Measurements from ENCODE around the gene ACOX2. TPM values are rescaled to one million over a fixed set of nuclear protein-coding genes. Genes with fewer than 3 reads are reported as not detected.

ACOX2 gene
- total RNA-seq, 1 experiment from 2014 or later = 14.4 TPM

- H3K9me3 Mint-ChIP-seq (ENCODE audit: unreplicated experiment) = no peaks in the 10 kb centered on the region
- intact Hi-C loops (cut with micrococcal nuclease) = loop anchor here (1.0 kb wide), 4 partner anchors 28 to 158 kb away; partner anchors contain the start of gene PDHB
- no TSS peak for BruUV-seq (replicated peaks)
- TF ChIP-seq CTCF (IDR thresholded peaks at IDR 0.05; ENCODE audit: unreplicated experiment) = peak; percentile 73
- ChIA-PET POLR2A (interaction anchor here (0.6 to 7.6 kb wide), 15 partner anchors 13 to 185 kb away, joined by 3 to 62 read pairs (median 4); partner anchors contain the start of genes HTD2, PDHB and RPP14), CTCF (interaction anchor here (0.6 to 5.7 kb wide), 28 partner anchors 9 to 185 kb away, joined by 3 to 60 read pairs (median 5); partner anchors contain the start of genes ACOX2, HTD2, PXK and RPP14)
- peak; percentile 91 for DNase-seq (ENCODE audit: unreplicated experiment)
- H3K36me3 Mint-ChIP-seq (ENCODE audit: insufficient read depth, unreplicated experiment) = peaks cover 4% of the 10 kb centered on the region
- H3K27me3 Mint-ChIP-seq (ENCODE audit: insufficient read depth, unreplicated experiment) = no peaks in the 10 kb centered on the region
- peak within 1 kb of the TSS; percentile 50 for H3K27ac Mint-ChIP-seq (ENCODE audit: low read depth, unreplicated experiment)
- peaks cover 33% of the 10 kb centered on the region for H3K4me1 Mint-ChIP-seq (ENCODE audit: insufficient read depth, unreplicated experiment)
- peak within 1 kb of the TSS; percentile 78 for H3K4me3 Mint-ChIP-seq (ENCODE audit: unreplicated experiment)
Measured at GRCh38 chr3:58491506-58492402, 45.2 kb downstream of the ACOX2 start, which contains the start of gene KCTD6. TSS of gene KCTD6 (plus strand) at chr3:58492096. CDS start at chr3:58498756, 6,660 bp downstream.

GRCh38 chr3:58490860-58491501, 46.0 kb downstream of the ACOX2 start:
- TF ChIP-seq CTCF (IDR thresholded peaks at IDR 0.05; ENCODE audit: unreplicated experiment) = no peak
- no TSS peak for BruUV-seq (replicated peaks)
- Mint-ChIP-seq H3K4me1 (ENCODE audit: insufficient read depth, unreplicated experiment) (peaks cover 35% of the 10 kb centered on the region), H3K36me3 (ENCODE audit: insufficient read depth, unreplicated experiment) (no peaks in the 10 kb centered on the region), H3K27ac (ENCODE audit: low read depth, unreplicated experiment) (no peak overlapping the region), H3K4me3 (ENCODE audit: unreplicated experiment) (peak overlapping the region; percentile 78), H3K9me3 (ENCODE audit: unreplicated experiment) (no peaks in the 10 kb centered on the region), H3K27me3 (ENCODE audit: insufficient read depth, unreplicated experiment) (no peaks in the 10 kb centered on the region)
- ChIA-PET POLR2A (interaction anchor here (0.7 to 7.6 kb wide), 10 partner anchors 20 to 185 kb away, joined by 3 to 62 read pairs (median 5); partner anchors contain the start of genes HTD2, PDHB and RPP14), CTCF (interaction anchor here (0.6 to 5.7 kb wide), 25 partner anchors 10 to 184 kb away, joined by 3 to 60 read pairs (median 5); partner anchors contain the start of genes ACOX2, HTD2, PXK and RPP14)
- intact Hi-C loops (cut with micrococcal nuclease) = no loop called here
- no peak for DNase-seq (ENCODE audit: unreplicated experiment)

- POLR2A ChIA-PET = interaction anchor here (5.1 kb wide), 1 partner anchor 18 kb away, joined by 33 read pairs; no protein-coding TSS in a partner anchor
- Mint-ChIP-seq H3K4me1 (ENCODE audit: insufficient read depth, unreplicated experiment) (peaks cover 31% of the 10 kb centered on the region), H3K36me3 (ENCODE audit: insufficient read depth, unreplicated experiment) (no peaks in the 10 kb centered on the region), H3K27ac (ENCODE audit: low read depth, unreplicated experiment) (peak overlapping the region; percentile 44), H3K4me3 (ENCODE audit: unreplicated experiment) (no peak overlapping the region), H3K9me3 (ENCODE audit: unreplicated experiment) (no peaks in the 10 kb centered on the region), H3K27me3 (ENCODE audit: insufficient read depth, unreplicated experiment) (no peaks in the 10 kb centered on the region)
- no TSS peak for BruUV-seq (replicated peaks)
- CTCF ChIA-PET = interaction anchor here (0.9 to 5.2 kb wide), 2 partner anchors 12 to 17 kb away, joined by 3 to 28 read pairs; no protein-coding TSS in a partner anchor
- DNase-seq (ENCODE audit: unreplicated experiment) = no peak
- intact Hi-C loops (cut with micrococcal nuclease) = no loop called here
- no peak for TF ChIP-seq CTCF (IDR thresholded peaks at IDR 0.05; ENCODE audit: unreplicated experiment)
Measured at GRCh38 chr3:58488967-58489366, 48.0 kb downstream of the ACOX2 start.

Measured in MCF 10A (cell line).